Astrocyte (in vitro differentiated cells and primary cell): Measurements from ENCODE around the gene ATP5PB.

Experiments
- EZH2 ChIP-seq: IDR thresholded peaks from 2 replicates; pipeline ENCODE4 v1.6.1; 2012; ENCODE audit warnings: mild to moderate bottlenecking, low read length, inconsistent platforms; ENCODE audit not compliant: insufficient read depth
- TF ChIP-seq, protein P1 (sequence below): IDR thresholded peaks from 2 replicates; pipeline ENCODE4 v1.5.1; 2011; ENCODE audit warnings: low read depth, mild to moderate bottlenecking, inconsistent platforms, low read length, moderate library complexity; ENCODE audit not compliant: insufficient read depth

GRCh38 chr1:111471538-111471937 lies 22.3 kb downstream of the ATP5PB start:
- TF ChIP-seq, protein P1, sequence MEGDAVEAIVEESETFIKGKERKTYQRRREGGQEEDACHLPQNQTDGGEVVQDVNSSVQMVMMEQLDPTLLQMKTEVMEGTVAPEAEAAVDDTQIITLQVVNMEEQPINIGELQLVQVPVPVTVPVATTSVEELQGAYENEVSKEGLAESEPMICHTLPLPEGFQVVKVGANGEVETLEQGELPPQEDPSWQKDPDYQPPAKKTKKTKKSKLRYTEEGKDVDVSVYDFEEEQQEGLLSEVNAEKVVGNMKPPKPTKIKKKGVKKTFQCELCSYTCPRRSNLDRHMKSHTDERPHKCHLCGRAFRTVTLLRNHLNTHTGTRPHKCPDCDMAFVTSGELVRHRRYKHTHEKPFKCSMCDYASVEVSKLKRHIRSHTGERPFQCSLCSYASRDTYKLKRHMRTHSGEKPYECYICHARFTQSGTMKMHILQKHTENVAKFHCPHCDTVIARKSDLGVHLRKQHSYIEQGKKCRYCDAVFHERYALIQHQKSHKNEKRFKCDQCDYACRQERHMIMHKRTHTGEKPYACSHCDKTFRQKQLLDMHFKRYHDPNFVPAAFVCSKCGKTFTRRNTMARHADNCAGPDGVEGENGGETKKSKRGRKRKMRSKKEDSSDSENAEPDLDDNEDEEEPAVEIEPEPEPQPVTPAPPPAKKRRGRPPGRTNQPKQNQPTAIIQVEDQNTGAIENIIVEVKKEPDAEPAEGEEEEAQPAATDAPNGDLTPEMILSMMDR = no peak
- no peak for TF ChIP-seq EZH2
